ENCODE data around the gene SLC35B1.

DNA sequence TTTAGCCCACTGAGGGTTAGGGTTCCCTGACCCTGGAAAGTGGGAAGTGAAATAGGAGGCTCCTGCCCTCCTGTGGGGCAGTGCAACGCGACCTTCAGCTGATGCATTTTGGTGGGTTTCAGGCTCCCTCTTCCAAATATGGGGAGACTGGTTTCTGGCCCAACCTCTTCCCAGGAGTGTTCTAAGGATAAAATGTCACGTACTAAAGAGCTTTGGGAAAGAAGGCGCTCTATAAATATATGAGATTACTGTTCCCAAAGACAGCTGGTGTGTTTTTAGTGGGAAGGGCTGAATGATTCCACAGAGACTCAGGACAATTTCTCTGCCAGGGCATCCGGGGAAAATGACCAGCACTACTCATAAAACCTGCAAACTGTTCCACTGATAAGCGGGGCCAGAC is 9.8 kb downstream of the SLC35B1 start:
- TF ChIP-seq, protein P1, sequence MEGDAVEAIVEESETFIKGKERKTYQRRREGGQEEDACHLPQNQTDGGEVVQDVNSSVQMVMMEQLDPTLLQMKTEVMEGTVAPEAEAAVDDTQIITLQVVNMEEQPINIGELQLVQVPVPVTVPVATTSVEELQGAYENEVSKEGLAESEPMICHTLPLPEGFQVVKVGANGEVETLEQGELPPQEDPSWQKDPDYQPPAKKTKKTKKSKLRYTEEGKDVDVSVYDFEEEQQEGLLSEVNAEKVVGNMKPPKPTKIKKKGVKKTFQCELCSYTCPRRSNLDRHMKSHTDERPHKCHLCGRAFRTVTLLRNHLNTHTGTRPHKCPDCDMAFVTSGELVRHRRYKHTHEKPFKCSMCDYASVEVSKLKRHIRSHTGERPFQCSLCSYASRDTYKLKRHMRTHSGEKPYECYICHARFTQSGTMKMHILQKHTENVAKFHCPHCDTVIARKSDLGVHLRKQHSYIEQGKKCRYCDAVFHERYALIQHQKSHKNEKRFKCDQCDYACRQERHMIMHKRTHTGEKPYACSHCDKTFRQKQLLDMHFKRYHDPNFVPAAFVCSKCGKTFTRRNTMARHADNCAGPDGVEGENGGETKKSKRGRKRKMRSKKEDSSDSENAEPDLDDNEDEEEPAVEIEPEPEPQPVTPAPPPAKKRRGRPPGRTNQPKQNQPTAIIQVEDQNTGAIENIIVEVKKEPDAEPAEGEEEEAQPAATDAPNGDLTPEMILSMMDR (IDR thresholded peaks at IDR 0.05), result no peak
- TF ChIP-seq POLR2A (IDR thresholded peaks at IDR 0.05), result no peak
